Kidney (tissue), 14 donors: Measurements from ENCODE around the gene MYL10. TPM values are rescaled to one million over a fixed set of nuclear protein-coding genes. Genes with fewer than 3 reads are reported as not detected.

Experiments
- DNase-seq, 5 donors: peaks; one replicate each; pipeline ENCODE4 v3.0.0-alpha.2; 2013 to 2020
- FAIRE-seq: peaks from 2 replicates; lab custom pipeline; 2012; peaks lifted over from hg19 to GRCh38; lab: Jason Lieb, UNC
- H3K27ac ChIP-seq, 2 donors: one replicate each; pipeline ENCODE4 v1.7.0; 2013; ENCODE audit warnings: low read depth in 2 of 2, low read length in 2 of 2, inconsistent platforms in 1 of 2
- H3K27me3 ChIP-seq: one replicate; pipeline ENCODE4 v1.7.1; 2013; ENCODE audit warnings: low read length, inconsistent platforms; ENCODE audit not compliant: control insufficient read depth, insufficient read depth
- H3K36me3 ChIP-seq, 3 donors: one replicate each; pipeline versions ENCODE4 v1.7.0 to v1.7.1; 2013; ENCODE audit warnings: low read length in 3 of 3, control low read depth in 1 of 3, inconsistent platforms in 1 of 3; ENCODE audit not compliant: insufficient read depth in 3 of 3, control insufficient read depth in 2 of 3
- H3K4me1 ChIP-seq, 3 donors: one replicate each; pipeline versions ENCODE4 v1.7.0 to v1.7.1; 2013; ENCODE audit warnings: low read length in 3 of 3, inconsistent platforms in 1 of 3, low read depth in 1 of 3; ENCODE audit not compliant: control insufficient read depth in 2 of 3, insufficient read depth in 2 of 3
- H3K4me3 ChIP-seq, 3 donors: one replicate each; pipeline versions ENCODE4 v1.7.0 to v1.8.1; 2013; ENCODE audit warnings: low read length in 3 of 3, control low read depth in 1 of 3, inconsistent platforms in 1 of 3
- H3K9ac ChIP-seq, 3 donors: one replicate each; pipeline versions ENCODE4 v1.7.0 to v1.7.1; 2013; ENCODE audit warnings: low read length in 3 of 3, control low read depth in 1 of 3, inconsistent platforms in 1 of 3
- H3K9me3 ChIP-seq, 3 donors: one replicate each; pipeline versions ENCODE4 v1.7.0 to v1.7.1; 2013; ENCODE audit warnings: low read length in 3 of 3, control low read depth in 1 of 3, inconsistent platforms in 1 of 3; ENCODE audit not compliant: control insufficient read depth in 2 of 3, insufficient read depth in 1 of 3
- CTCF ChIP-seq: IDR thresholded peaks from 3 replicates; pipeline ENCODE4 v1.5.1; 2012; ENCODE audit warnings: mild to moderate bottlenecking, moderate library complexity, borderline replicate concordance; ENCODE audit not compliant: insufficient read depth; ENCODE audit errors: extremely low read depth
- intact Hi-C: fragments of 100-400 bp; cut with DNase I; formaldehyde crosslinking; loops from one replicate; pipeline ENCODE4 v1.11.1; 2022
- polyA plus RNA-seq: library from polyadenylated mRNA; stranded (reverse); fragments of 350-450 nt; fragmentation: Illumina TruSeq; extraction: RNeasy Lipid Tissue Mini Kit (QIAGEN cat#74804); gene quantifications from one replicate; pipeline ENCODE4 v1.2.3, GENCODE V29; 2014; ENCODE audit warnings: low read depth, low replicate concordance; ENCODE audit not compliant: insufficient read depth
- total RNA-seq: library from RNA; stranded (reverse); fragmentation: NEBNext Ultra II Directional; extraction: Animal tissue kit (Norgen Biotek cat#: 25700); gene quantifications from one replicate; pipeline ENCODE4 v1.2.1, GENCODE V29; 2021
- donor health status: control.
- donor health status: control.
- donor health status: control.
- donor health status: control.
- donor health status: control.
- donor health status: DM: yes; HTN: yes; CAD: no.
- donor health status: Normal renal cell carcinoma (clear cell type).

The MYL10 gene
- total and polyA plus RNA-seq, 2 donors from 2014 or later: not detected

GRCh38 chr7:101633511-101633910 lies 4.4 kb upstream of the MYL10 start:
- Histone ChIP-seq H3K27ac (no peak overlapping the region), H3K4me3 (no peak overlapping the region), H3K36me3 (no peaks in the 10 kb centered on the region), H3K4me1 (no peaks in the 10 kb centered on the region), H3K27me3 (no peaks in the 10 kb centered on the region), H3K9ac (no peak overlapping the region), H3K9me3 (no peaks in the 10 kb centered on the region)
- no peak for FAIRE-seq
- TF ChIP-seq CTCF: no peak
- intact Hi-C loops: no loop called here
- DNase-seq: no peak

GRCh38 chr7:101632641-101633040 lies 3.5 kb upstream of the MYL10 start:
- Histone ChIP-seq H3K27me3 (no peaks in the 10 kb centered on the region), H3K27ac (no peak overlapping the region), H3K36me3 (no peaks in the 10 kb centered on the region), H3K4me1 (no peaks in the 10 kb centered on the region), H3K9me3 (no peaks in the 10 kb centered on the region), H3K9ac (no peak overlapping the region), H3K4me3 (no peak overlapping the region)
- intact Hi-C loops: no loop called here
- no peak for TF ChIP-seq CTCF
- FAIRE-seq: no peak
- no peak for DNase-seq

- Histone ChIP-seq H3K4me3 (no peak overlapping the region), H3K27me3 (no peaks in the 10 kb centered on the region), H3K4me1 (no peaks in the 10 kb centered on the region), H3K9ac (no peak overlapping the region), H3K27ac (no peak overlapping the region), H3K9me3 (no peaks in the 10 kb centered on the region), H3K36me3 (no peaks in the 10 kb centered on the region)
- no peak for TF ChIP-seq CTCF
- FAIRE-seq: no peak
- peak in 1 of 5 donors; percentile 72 for DNase-seq
- intact Hi-C loops: no loop called here
These were observed 2.2 kb upstream of the MYL10 start for GRCh38 chr7:101631224-101631714.

GRCh38 chr7:101630591-101630990 lies 1.5 kb upstream of the MYL10 start:
- Histone ChIP-seq H3K27ac (no peak overlapping the region), H3K36me3 (no peaks in the 10 kb centered on the region), H3K9ac (no peak overlapping the region), H3K4me1 (no peaks in the 10 kb centered on the region), H3K4me3 (no peak overlapping the region), H3K27me3 (no peaks in the 10 kb centered on the region), H3K9me3 (no peaks in the 10 kb centered on the region)
- FAIRE-seq: no peak
- intact Hi-C loops: no loop called here
- DNase-seq: no peak
- TF ChIP-seq CTCF: no peak
